HPDE6-E6E7 (cell line): ENCODE data around the gene CYP4F2.
"Not testable (repeated sequence)": the region's sequence is repeated elsewhere in the genome, so short reads cannot be mapped to it uniquely, and the experiment has no call there.

ENCODE experiments used
- DNase-seq: peaks from one replicate; pipeline ENCODE4 v3.0.0; 2011; ENCODE audit warnings: missing footprints; ENCODE audit errors: extremely low spot score

Gene CYP4F2

GRCh38 chr19:15850385-15850784, 47.5 kb downstream of the CYP4F2 start:
- DNase-seq = no peak

- no peak for DNase-seq
These were observed 51.0 kb downstream of the CYP4F2 start for GRCh38 chr19:15846923-15847322.

GRCh38 chr19:15843894-15844222, 54.0 kb downstream of the CYP4F2 start:
- not testable (repeated sequence) for DNase-seq

- no peak for DNase-seq
These were observed 54.5 kb downstream of the CYP4F2 start for GRCh38 chr19:15843203-15843893.

DNA sequence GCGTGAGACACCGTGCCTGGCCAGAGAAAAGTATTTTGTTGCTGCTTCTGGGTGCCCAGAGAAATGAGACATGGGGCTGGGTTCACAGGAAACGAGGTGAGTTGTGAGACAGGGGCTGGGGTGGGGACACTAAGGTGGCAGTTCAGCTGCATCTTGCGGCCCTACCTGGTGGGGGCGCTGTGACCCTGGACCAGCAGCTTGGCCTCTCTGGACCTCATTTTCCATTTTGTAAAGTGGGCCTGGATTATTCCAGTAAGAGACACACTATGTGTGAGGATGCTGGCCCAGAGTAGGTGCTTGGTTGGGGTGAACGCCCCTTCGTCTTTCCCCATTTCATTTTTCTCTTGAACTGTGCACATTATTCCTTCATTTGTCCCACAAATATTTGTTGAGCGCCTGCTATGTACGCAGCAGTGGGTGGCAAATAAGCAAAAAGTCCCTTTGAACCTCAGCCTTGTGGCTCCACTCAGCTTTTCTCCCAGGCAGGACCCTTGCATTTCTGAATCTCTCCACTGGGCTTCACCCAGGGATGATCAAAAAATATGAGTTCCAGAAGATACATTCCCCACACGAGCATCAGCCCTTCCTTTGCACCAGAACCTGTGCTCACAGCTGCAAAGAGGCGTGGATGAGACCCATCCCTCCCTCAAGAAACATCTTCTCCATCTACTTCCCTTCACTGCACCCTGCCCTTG, 55.9 kb downstream of the CYP4F2 start:
- no peak for DNase-seq

GRCh38 chr19:15840833-15841232, 57.0 kb downstream of the CYP4F2 start:
- no peak for DNase-seq

GRCh38 chr19:15839888-15840287, 58.0 kb downstream of the CYP4F2 start:
- not testable (repeated sequence) for DNase-seq

DNA sequence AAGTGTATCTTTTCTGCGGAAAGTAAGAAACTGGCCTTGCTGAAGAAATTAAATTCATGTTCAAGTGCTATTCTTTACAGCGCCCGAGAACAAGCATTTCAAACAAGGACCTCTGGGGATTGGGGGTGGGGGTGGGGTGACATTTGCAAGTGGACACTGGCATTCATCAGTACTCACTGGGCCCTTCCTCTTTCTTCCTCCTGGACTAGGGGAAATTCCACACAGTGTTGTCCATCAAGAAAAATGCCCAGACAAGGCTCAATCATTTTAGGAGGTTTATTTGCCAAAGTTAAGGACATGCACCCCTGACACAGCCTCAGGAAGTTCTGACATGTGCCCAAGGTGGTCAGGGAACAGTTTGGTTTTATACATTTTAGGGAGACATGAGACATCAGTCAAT, 59.5 kb downstream of the CYP4F2 start:
- no peak for DNase-seq

DNA sequence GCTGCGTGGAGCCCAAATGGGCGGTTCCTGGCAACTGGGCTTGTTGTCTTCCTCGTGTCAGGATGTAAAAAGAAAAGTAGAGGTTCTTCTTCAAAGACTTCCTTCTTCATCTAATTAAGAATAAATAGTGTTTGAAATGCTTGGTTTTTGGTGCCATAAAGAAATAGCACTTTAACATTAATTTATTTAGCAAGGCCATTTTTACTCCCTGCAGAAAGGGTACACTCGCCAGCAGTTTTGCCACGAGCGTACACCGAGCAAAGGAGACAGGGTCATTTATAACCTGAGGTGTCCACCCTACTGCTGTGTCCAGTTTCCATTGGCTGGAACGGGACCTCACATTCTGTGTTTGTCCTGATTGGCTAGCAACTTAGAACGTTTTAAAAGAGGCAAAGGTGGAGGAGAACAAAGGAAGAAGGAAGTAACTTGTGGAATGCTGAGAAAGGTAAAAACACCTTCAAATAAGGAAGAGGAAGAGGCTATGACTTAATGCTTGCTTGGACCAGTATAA, 60.6 kb downstream of the CYP4F2 start:
- DNase-seq = no peak

GRCh38 chr19:15836330-15837220, 61.3 kb downstream of the CYP4F2 start:
- DNase-seq = peak; percentile 84

GRCh38 chr19:15835565-15836329, 62.1 kb downstream of the CYP4F2 start:
- not testable (repeated sequence) for DNase-seq

- not testable (repeated sequence) for DNase-seq
These were observed 63.6 kb downstream of the CYP4F2 start for GRCh38 chr19:15834232-15834631.

DNA sequence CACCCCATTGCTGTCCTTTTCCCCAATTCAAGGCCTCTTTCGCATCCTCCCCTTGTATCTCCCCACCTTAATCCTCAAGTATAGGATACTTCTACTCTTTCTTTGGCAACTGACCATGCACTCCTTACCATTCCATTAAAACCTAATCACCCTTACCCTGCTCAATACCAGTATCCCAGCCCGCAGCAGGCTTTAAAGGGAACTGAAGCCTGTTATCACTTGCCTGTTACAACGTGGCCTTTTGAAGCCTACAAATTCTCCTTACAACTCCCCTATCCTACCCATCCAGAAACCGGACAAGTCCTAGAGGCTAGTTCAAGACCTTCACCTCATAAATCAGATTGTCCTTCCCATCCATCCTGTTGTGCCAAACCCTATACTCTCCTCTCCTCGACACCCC, 66.2 kb downstream of the CYP4F2 start:
- DNase-seq = no peak

DNA sequence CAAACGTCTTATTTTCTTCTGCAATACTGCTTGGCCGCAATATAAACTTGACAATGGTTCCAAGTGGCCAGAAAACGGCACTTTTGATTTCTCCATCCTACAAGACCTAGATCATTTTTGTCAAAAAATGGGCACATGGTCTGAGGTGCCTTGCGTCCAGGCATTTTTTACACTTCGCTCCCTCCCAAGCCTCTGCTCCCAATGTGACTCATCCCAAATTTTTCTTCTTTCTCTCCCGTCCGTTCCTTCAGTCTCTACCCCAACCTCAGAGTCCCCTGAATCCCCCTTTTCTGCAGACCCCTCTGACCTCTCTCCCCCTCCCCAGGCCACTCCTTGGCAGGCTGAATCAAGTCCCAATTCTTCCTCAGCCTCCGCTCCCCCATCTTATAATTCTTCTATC, 68.1 kb downstream of the CYP4F2 start:
- DNase-seq = no peak

GRCh38 chr19:15829306-15829698, 68.6 kb downstream of the CYP4F2 start:
- no peak for DNase-seq

DNA sequence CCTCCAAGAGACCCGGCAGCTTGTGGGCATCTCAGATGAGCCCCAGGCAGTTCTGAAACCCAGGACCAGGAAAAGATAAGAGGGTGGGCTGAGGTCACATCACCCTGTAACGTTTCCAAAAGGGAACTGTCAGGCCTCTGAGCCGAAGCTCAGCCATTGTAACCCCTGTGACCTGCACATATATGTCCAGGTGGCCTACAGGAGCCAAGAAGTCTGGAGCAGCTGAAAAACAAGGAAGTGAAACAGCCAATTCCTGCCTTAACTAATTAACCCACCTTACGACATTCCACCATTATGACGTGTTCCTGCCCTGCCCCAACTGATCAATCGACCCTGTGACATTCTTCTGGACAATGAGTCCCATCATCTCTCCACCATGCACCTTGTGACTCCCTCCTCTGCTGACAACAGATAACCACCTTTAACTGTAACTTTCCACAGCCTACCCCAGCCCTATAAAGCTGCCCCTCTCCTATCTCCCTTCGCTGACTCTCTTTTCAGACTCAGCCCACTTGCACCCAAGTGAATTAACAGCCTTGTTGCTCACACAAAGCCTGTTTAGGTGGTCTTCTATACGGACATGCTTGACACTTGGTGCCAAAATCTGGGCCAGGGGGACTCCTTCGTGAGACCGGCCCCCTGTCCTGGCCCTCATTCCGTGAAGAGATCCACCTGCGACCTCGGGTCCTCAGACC, 69.1 kb downstream of the CYP4F2 start:
- DNase-seq = not testable (repeated sequence)

DNA sequence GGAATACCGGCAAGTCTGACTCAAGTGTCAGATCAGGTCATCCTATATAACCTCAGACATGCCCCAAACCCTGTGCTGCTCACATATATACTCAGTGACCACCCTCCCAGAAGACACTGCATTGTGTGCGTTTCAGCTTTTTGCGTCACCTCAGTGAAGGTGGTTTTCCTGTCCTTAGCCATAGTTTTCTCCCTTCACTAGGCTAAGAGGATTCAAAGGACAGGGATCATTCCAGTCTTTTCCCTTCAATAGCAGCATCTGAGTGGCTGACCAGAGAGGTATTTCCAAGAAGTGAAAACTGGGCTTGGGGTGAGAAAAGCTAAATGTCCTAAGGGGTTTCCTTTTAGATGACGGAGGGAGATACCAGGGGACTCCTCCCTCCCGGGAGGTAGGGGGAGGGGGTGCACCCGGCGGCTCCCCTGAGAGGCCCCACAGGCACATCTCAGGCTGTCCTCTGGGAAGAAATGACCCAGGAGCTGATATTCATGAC, 69.7 kb downstream of the CYP4F2 start:
- no peak for DNase-seq
